T-cell (primary cell): ENCODE measurements around the gene AMPD3. TPM values are rescaled to one million over a fixed set of nuclear protein-coding genes. Genes with fewer than 3 reads are reported as not detected.

ENCODE experiments used
- ATAC-seq, 4 experiments: fragments of 200-7000 bp in 3 of 4; fragments of 150-1000 bp in 1 of 4; cut with Tn5 transposase; replicated peaks in 1 of 4; 1 replicate in 3 of 4; 2 replicates in 1 of 4; pipeline ENCODE4 v1.10.0; 2021; ENCODE audit warnings: moderate library complexity in 3 of 4, mild to moderate bottlenecking in 2 of 4, moderate number of reproducible peaks in 1 of 4
- CTCF ChIA-PET, 2 donors: fragments of 300-600 bp; sonication (Branson Sonifier 250); formaldehyde crosslinking; loops; one replicate each; lab custom pipeline; 2022; ENCODE audit warnings: antibody characterized with exemption in 2 of 2; lab: Charles Lee
- POLR2A ChIA-PET, 2 donors: fragments of 300-600 bp; sonication (Branson Sonifier 250); formaldehyde crosslinking; loops; one replicate each; lab custom pipeline; 2022; ENCODE audit warnings: antibody characterized with exemption in 2 of 2; lab: Charles Lee
- DNase-seq, 35 experiments: peaks; one replicate each; pipeline versions ENCODE4 v3.0.0 to v3.0.0-alpha.2; 2013 to 2023
- H3K27ac ChIP-seq: one replicate; pipeline ENCODE4 v1.5.1; 2013; ENCODE audit warnings: low read length
- H3K27me3 ChIP-seq, 2 experiments: replicated peaks in 1 of 2; 1 replicate in 1 of 2; 2 replicates in 1 of 2; pipeline versions ENCODE4 v1.6.1 to v1.7.0; 2013; ENCODE audit warnings: low read length in 1 of 2, mixed read lengths in 1 of 2; ENCODE audit not compliant: control insufficient read depth in 2 of 2, insufficient read depth in 2 of 2; ENCODE audit errors: extremely low read depth in 1 of 2
- H3K36me3 ChIP-seq, 2 donors: 1 replicate in 1 of 2; 2 replicates in 1 of 2; pipeline versions ENCODE4 v1.6.1 to v1.7.0; 2013; ENCODE audit warnings: low read length in 1 of 2; ENCODE audit not compliant: control insufficient read depth in 2 of 2, insufficient read depth in 1 of 2; ENCODE audit errors: extremely low read depth in 1 of 2
- H3K4me1 ChIP-seq, 2 experiments: 1 replicate in 1 of 2; 2 replicates in 1 of 2; pipeline versions ENCODE4 v1.6.1 to v1.7.0; 2013; ENCODE audit warnings: low read length in 2 of 2, mixed read lengths in 1 of 2; ENCODE audit not compliant: insufficient read depth in 2 of 2, control insufficient read depth in 1 of 2; ENCODE audit errors: extremely low read depth in 1 of 2
- H3K4me3 ChIP-seq, 2 donors: 1 replicate in 1 of 2; 2 replicates in 1 of 2; pipeline versions ENCODE4 v1.5.1 to v1.7.0; 2013; ENCODE audit warnings: mild to moderate bottlenecking in 2 of 2, low read length in 1 of 2, moderate library complexity in 1 of 2; ENCODE audit not compliant: control insufficient read depth in 1 of 2; ENCODE audit errors: extremely low read depth in 1 of 2
- H3K9me3 ChIP-seq: 2 replicates; pipeline ENCODE4 v1.7.0; 2013
- H3K27ac Mint-ChIP-seq, 2 donors: one replicate each; pipeline ENCODE4 v1.8.0; 2020 to 2021; ENCODE audit warnings: mild to moderate bottlenecking in 2 of 2, mixed read lengths in 2 of 2
- H3K27me3 Mint-ChIP-seq, 2 donors: one replicate each; pipeline ENCODE4 v1.8.0; 2021 to 2022; ENCODE audit warnings: mixed read lengths in 2 of 2
- H3K36me3 Mint-ChIP-seq: one replicate; pipeline ENCODE4 v1.8.0; 2021; ENCODE audit warnings: mixed read lengths
- H3K4me1 Mint-ChIP-seq, 3 donors: one replicate each; pipeline ENCODE4 v1.8.0; 2020 to 2022; ENCODE audit warnings: mixed read lengths in 3 of 3, mild to moderate bottlenecking in 1 of 3
- H3K4me3 Mint-ChIP-seq, 3 donors: one replicate each; pipeline ENCODE4 v1.8.0; 2020 to 2022; ENCODE audit warnings: mild to moderate bottlenecking in 3 of 3, mixed read lengths in 3 of 3, moderate library complexity in 3 of 3
- H3K9me3 Mint-ChIP-seq, 3 donors: one replicate each; pipeline ENCODE4 v1.8.0; 2020 to 2022; ENCODE audit warnings: mixed read lengths in 3 of 3
- WGBS: methylation state at CpG from one replicate; pipeline ENCODE4 v1.1.5; 2013; ENCODE audit warnings: missing lambda C conversion rate; ENCODE audit not compliant: insufficient coverage; 5-methylcytosine and 5-hydroxymethylcytosine counted together
- total RNA-seq, 35 experiments: library from RNA in 6 of 35; stranded (reverse) in 6 of 35; fragments of 120-200 nt in 1 of 35; gene quantifications; one replicate each; pipeline versions ENCODE4 v1.2.1 to v1.2.4 and lab custom pipeline; 2013 to 2026

The AMPD3 gene
- total RNA-seq, 5 donors from 2014 or later (not counting 1 experiment from before 2014, with no cell fraction given) = 21.1 to 40.0 (median 26.0) TPM

DNA sequence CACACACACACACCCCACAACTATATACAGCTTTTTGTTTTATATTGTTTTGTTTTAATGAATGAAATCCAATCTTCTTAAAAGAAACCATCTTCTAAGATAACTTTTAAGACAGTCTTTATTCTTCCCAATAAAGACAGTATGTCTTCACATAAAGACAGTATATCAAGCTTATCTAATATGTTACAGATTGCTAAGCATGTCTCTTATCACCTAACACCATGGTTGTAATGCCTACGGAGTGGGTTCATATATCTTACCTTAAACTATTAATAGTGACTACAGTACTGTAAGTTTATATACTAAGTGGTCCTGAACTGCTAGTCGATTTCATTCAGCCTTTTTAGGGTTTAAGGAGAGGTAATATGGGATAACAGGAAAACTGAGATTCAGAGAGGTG lies 77.5 kb downstream of the AMPD3 start:
- Mint-ChIP-seq H3K4me3 (no peak overlapping the region), H3K9me3 (no peaks in the 10 kb centered on the region), H3K27me3 (no peaks in the 10 kb centered on the region), H3K27ac (no peak overlapping the region), H3K36me3 (peaks cover 37% of the 10 kb centered on the region), H3K4me1 (peaks cover 10 to 20% (median 17%) of the 10 kb centered on the region in 3 donors)
- H3K4me1 ChIP-seq = no peaks in the 10 kb centered on the region
- DNase-seq (no peak), ATAC-seq (no peak)
- peaks cover 0 to 31% of the 10 kb centered on the region in 2 donors for H3K36me3 ChIP-seq
- H3K9me3 ChIP-seq = no peaks in the 10 kb centered on the region
- H3K4me3 ChIP-seq = no peak overlapping the region
- ChIA-PET CTCF (interaction anchor here in 1 of 2 donors (1.3 to 3.6 kb wide), 2 partner anchors 8 to 10 kb away, joined by 12 to 14 read pairs; partner anchors contain the start of gene RNF141), POLR2A (no interaction called here)
- 67% methylated on average over 1 of the region's 2 CpGs for WGBS
- no peak overlapping the region for H3K27ac ChIP-seq
- H3K27me3 ChIP-seq = no peaks in the 10 kb centered on the region

DNA sequence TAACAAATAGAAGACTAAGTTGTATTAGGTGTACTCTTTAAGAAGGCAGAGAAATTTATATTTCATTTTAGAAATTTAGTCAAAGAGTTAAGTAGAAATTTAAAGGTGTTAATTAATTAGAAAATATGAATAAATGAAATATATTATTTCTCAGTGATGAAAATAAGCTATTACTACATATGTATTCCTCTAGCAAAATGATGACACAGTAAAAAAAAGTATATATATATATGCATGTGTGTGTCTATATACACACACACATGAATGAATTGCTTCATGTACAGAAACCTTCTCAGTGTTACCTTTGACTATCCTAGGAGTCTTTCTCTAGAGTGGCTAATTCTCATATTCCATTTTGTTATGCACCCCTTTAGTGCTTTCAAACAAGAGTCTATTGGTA lies 78.3 kb downstream of the AMPD3 start:
- POLR2A ChIA-PET = no interaction called here
- H3K4me1 ChIP-seq = peaks cover 0 to 2% of the 10 kb centered on the region in 2 experiments
- DNase-seq = no peak
- CTCF ChIA-PET = interaction anchor here in 1 of 2 donors (1.3 to 3.6 kb wide), 2 partner anchors 8 to 10 kb away, joined by 12 to 14 read pairs; partner anchors contain the start of gene RNF141
- peaks cover 0 to 28% of the 10 kb centered on the region in 2 donors for H3K36me3 ChIP-seq
- H3K4me3 ChIP-seq = no peak overlapping the region
- H3K9me3 ChIP-seq = no peaks in the 10 kb centered on the region
- H3K4me3 Mint-ChIP-seq = no peak overlapping the region
- H3K4me1 Mint-ChIP-seq = peaks cover 8 to 20% (median 14%) of the 10 kb centered on the region in 3 donors
- H3K9me3 Mint-ChIP-seq = no peaks in the 10 kb centered on the region
- peaks cover 35% of the 10 kb centered on the region for H3K36me3 Mint-ChIP-seq
- no peaks in the 10 kb centered on the region for H3K27me3 ChIP-seq
- no peak for ATAC-seq
- H3K27ac Mint-ChIP-seq = no peak overlapping the region
- no peaks in the 10 kb centered on the region for H3K27me3 Mint-ChIP-seq
- no peak overlapping the region for H3K27ac ChIP-seq

DNA sequence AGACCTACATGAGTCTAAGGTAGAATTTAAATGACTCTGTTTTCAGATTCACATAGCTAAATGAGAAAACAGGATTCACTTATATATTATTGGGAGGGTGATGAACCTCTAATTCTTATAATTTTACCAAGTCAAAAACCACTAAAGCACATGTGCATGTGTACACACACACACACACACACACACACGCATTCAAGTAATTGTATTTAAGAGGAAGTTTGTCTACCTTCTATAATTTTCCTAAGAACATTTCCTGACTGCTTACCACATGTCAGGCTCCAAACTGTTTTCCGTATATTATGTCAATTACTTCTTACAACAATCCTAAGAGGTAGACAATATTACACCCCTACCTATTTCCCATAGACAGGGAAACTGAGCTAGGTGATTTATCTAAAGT lies 79.3 kb downstream of the AMPD3 start:
- no peak overlapping the region for H3K27ac ChIP-seq
- no CpG with 5 or more reads among the region's 2 CpGs for WGBS
- Mint-ChIP-seq H3K36me3 (peaks cover 28% of the 10 kb centered on the region), H3K27me3 (no peaks in the 10 kb centered on the region), H3K4me1 (peaks cover 10 to 29% (median 18%) of the 10 kb centered on the region in 3 donors), H3K9me3 (no peaks in the 10 kb centered on the region), H3K4me3 (no peak overlapping the region), H3K27ac (no peak overlapping the region)
- ATAC-seq (no peak), DNase-seq (no peak)
- H3K4me3 ChIP-seq = no peak overlapping the region
- no peaks in the 10 kb centered on the region for H3K9me3 ChIP-seq
- peaks cover 0 to 2% of the 10 kb centered on the region in 2 experiments for H3K4me1 ChIP-seq
- POLR2A ChIA-PET = interaction anchor here in 1 of 2 donors (0.6 kb wide), 1 partner anchor 1375 kb away, joined by 3 read pairs; no protein-coding TSS in a partner anchor
- CTCF ChIA-PET = interaction anchor here in 1 of 2 donors (0.6 to 1.2 kb wide), 2 partner anchors 26 to 1616 kb away, joined by 3 to 5 read pairs; no protein-coding TSS in a partner anchor
- H3K27me3 ChIP-seq = no peaks in the 10 kb centered on the region
- peaks cover 0 to 20% of the 10 kb centered on the region in 2 donors for H3K36me3 ChIP-seq

DNA sequence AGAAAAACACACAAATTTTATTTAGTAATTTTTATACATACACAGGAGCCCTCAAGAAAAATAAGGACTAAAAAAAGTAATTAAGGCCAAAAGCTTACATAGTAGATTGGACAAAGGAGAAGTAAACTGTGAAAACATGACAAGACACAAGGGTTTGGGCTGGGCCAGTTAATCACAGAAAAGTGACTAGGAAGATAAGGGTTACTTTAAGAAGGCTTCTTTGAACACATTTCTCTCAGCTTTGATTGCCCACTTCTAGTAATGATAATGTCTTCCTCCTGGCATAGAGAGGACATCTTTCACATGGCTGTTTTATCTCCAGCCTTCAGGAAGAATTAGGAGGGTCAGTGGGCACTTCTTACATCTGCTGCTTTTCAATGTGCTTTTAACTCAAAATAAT lies 82.5 kb downstream of the AMPD3 start:
- Histone ChIP-seq H3K4me1 (peaks cover 2 to 12% of the 10 kb centered on the region in 2 experiments), H3K36me3 (peaks cover 0 to 9% of the 10 kb centered on the region in 2 donors), H3K27me3 (no peaks in the 10 kb centered on the region), H3K4me3 (no peak overlapping the region), H3K9me3 (no peaks in the 10 kb centered on the region), H3K27ac (no peak overlapping the region)
- Mint-ChIP-seq H3K27ac (no peak overlapping the region), H3K4me1 (peaks cover 25 to 48% (median 36%) of the 10 kb centered on the region in 3 donors), H3K36me3 (peaks cover 11% of the 10 kb centered on the region), H3K27me3 (no peaks in the 10 kb centered on the region), H3K9me3 (no peaks in the 10 kb centered on the region), H3K4me3 (no peak overlapping the region)
- ChIA-PET CTCF (no interaction called here), POLR2A (no interaction called here)
- ATAC-seq (no peak), DNase-seq (no peak)

DNA sequence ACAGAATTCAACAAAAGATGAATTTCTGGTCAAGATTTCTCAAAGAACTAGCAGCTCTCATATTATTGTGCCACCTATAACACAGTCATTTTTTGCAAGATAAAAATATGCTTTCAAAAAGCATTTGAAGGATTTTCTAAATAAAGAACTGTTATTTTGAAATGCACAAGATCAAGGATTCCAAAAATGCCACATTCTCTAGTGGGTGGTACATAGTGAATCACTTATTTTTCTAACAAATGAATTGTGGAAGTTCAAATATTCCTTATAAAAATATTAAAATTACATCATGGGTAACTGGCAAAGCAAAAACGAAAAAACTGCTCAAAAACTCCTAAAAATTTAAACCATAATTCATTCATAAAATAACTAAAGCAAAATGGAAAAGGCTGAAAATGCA lies 83.9 kb downstream of the AMPD3 start:
- Mint-ChIP-seq H3K36me3 (peaks cover 2% of the 10 kb centered on the region), H3K27me3 (no peaks in the 10 kb centered on the region), H3K4me3 (no peak overlapping the region), H3K4me1 (peaks cover 25 to 44% (median 36%) of the 10 kb centered on the region in 3 donors), H3K9me3 (no peaks in the 10 kb centered on the region), H3K27ac (no peak overlapping the region)
- peaks cover 2 to 12% of the 10 kb centered on the region in 2 experiments for H3K4me1 ChIP-seq
- POLR2A ChIA-PET = no interaction called here
- no peaks in the 10 kb centered on the region for H3K9me3 ChIP-seq
- 100% methylated on average over 1 of the region's 1 CpG for WGBS
- ATAC-seq (no peak), DNase-seq (no peak)
- no peak overlapping the region for H3K4me3 ChIP-seq
- no peaks in the 10 kb centered on the region for H3K36me3 ChIP-seq
- H3K27me3 ChIP-seq = peaks cover 0 to 3% of the 10 kb centered on the region in 2 experiments
- H3K27ac ChIP-seq = no peak overlapping the region
- CTCF ChIA-PET = no interaction called here

DNA sequence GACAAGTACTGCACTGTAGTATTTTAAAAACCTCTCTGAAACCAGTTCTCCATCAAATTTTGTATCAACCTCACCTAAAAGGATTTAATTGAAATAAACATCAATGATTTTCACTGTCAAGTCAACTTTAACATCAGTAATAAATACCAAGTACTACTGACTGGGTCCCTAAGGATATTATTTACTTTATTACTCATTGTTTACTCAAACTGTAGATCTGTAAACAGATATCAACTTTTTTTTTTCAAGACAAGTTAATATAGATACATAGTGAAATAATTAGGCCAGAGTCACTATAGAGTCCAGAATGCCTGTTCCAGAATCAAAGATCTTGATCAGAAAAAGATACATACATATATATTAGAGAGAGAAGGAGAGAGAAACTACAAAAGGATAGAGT lies 84.3 kb downstream of the AMPD3 start:
- ChIA-PET CTCF (interaction anchor here in 1 of 2 donors (2.8 kb wide), 1 partner anchor 115 kb away, joined by 11 read pairs; no protein-coding TSS in a partner anchor), POLR2A (no interaction called here)
- Mint-ChIP-seq H3K4me1 (peaks cover 25 to 44% (median 36%) of the 10 kb centered on the region in 3 donors), H3K27ac (no peak overlapping the region), H3K4me3 (peak overlapping the region; percentile 87 to 91 (median 87)), H3K27me3 (no peaks in the 10 kb centered on the region), H3K9me3 (no peaks in the 10 kb centered on the region), H3K36me3 (no peaks in the 10 kb centered on the region)
- Histone ChIP-seq H3K27me3 (peaks cover 0 to 6% of the 10 kb centered on the region in 2 experiments), H3K4me3 (no peak overlapping the region), H3K27ac (no peak overlapping the region), H3K36me3 (no peaks in the 10 kb centered on the region), H3K4me1 (peaks cover 2 to 12% of the 10 kb centered on the region in 2 experiments), H3K9me3 (no peaks in the 10 kb centered on the region)
- DNase-seq = no peak
- ATAC-seq = no peak
